Peyer's patch (tissue), 4 donors: Measurements from ENCODE around the gene PDLIM5. TPM values are rescaled to one million over a fixed set of nuclear protein-coding genes. Genes with fewer than 3 reads are reported as not detected.

Experiments used
- DNase-seq, 3 donors: peaks; one replicate each; pipeline ENCODE4 v3.0.0-alpha.2; 2017 to 2019
- H3K27ac ChIP-seq, 4 donors: fragments of 200-600 bp; sonication (generic); one replicate each; pipeline ENCODE4 v1.5.1; 2016 to 2019
- H3K27me3 ChIP-seq, 2 donors: fragments of 200-600 bp; sonication (generic); one replicate each; pipeline ENCODE4 v1.5.1; 2019
- H3K36me3 ChIP-seq, 3 donors: fragments of 200-600 bp; sonication (generic); one replicate each; pipeline ENCODE4 v1.5.1; 2016 to 2019
- H3K4me1 ChIP-seq, 4 donors: fragments of 200-600 bp; sonication (generic); one replicate each; pipeline ENCODE4 v1.5.1; 2016 to 2019
- H3K4me3 ChIP-seq, 4 donors: fragments of 200-600 bp; sonication (generic); 1 replicate in 3 of 4; 2 replicates in 1 of 4; pipeline ENCODE4 v1.5.1; 2016 to 2019; ENCODE audit warnings: mild to moderate bottlenecking in 1 of 4
- H3K9me3 ChIP-seq, 4 donors: fragments of 200-600 bp; sonication (generic); one replicate each; pipeline ENCODE4 v1.5.1; 2016 to 2019; ENCODE audit warnings: mild to moderate bottlenecking in 1 of 4
- POLR2A ChIP-seq, 2 donors: fragments of 450-650 bp; IDR thresholded peaks; one replicate each; pipeline ENCODE4 v1.5.1; 2017; ENCODE audit warnings: antibody characterized with exemption in 2 of 2, mild to moderate bottlenecking in 2 of 2, moderate library complexity in 2 of 2
- total RNA-seq, 4 donors: library from RNA; depleted of rRNA; stranded (reverse); fragments of >200 nt; gene quantifications; one replicate each; pipeline ENCODE4 v1.1.0, GENCODE V29; 2016
- TF ChIP-seq, protein P1 (sequence below), 6 experiments: fragments of 450-650 bp in 4 of 6; fragments of 200-600 bp in 2 of 6; sonication (generic) in 1 of 6; IDR thresholded peaks; one replicate each; pipeline ENCODE4 v1.5.1; 2017 to 2019; ENCODE audit warnings: antibody characterized with exemption in 6 of 6, mild to moderate bottlenecking in 3 of 6, moderate library complexity in 1 of 6

PDLIM5 gene
- total RNA-seq, 4 donors from 2014 or later, result 112 to 197 (median 158) TPM

DNA sequence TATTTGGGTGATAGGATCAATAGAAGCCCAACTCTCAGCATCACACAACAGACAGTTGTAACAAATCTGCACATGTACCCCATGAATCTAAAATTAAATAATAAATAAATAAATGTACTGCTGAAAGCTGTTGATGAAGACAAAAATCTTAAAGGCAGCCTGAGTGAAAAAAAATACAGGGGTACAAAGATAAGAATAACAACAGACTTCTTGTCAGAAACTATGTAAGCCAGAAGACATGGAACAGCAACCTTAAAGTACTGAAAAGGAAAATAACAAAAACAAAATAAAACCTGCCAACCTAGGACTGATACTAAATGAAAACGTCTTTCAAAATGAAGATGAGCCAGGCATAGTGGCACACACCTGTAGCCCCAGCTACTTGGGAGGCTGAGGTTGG is 25.0 kb upstream of the PDLIM5 start:
- Histone ChIP-seq H3K27ac (no peak overlapping the region), H3K4me1 (no peaks in the 10 kb centered on the region), H3K9me3 (peaks cover 0 to 18% (median 0%) of the 10 kb centered on the region in 4 donors), H3K36me3 (no peaks in the 10 kb centered on the region), H3K27me3 (no peaks in the 10 kb centered on the region), H3K4me3 (no peak overlapping the region)
- TF ChIP-seq, protein P1, sequence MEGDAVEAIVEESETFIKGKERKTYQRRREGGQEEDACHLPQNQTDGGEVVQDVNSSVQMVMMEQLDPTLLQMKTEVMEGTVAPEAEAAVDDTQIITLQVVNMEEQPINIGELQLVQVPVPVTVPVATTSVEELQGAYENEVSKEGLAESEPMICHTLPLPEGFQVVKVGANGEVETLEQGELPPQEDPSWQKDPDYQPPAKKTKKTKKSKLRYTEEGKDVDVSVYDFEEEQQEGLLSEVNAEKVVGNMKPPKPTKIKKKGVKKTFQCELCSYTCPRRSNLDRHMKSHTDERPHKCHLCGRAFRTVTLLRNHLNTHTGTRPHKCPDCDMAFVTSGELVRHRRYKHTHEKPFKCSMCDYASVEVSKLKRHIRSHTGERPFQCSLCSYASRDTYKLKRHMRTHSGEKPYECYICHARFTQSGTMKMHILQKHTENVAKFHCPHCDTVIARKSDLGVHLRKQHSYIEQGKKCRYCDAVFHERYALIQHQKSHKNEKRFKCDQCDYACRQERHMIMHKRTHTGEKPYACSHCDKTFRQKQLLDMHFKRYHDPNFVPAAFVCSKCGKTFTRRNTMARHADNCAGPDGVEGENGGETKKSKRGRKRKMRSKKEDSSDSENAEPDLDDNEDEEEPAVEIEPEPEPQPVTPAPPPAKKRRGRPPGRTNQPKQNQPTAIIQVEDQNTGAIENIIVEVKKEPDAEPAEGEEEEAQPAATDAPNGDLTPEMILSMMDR (IDR thresholded peaks at IDR 0.05), result no peak
- no peak for TF ChIP-seq POLR2A (IDR thresholded peaks at IDR 0.05)
- DNase-seq, result no peak

- H3K36me3 ChIP-seq, result no peaks in the 10 kb centered on the region
- no peak overlapping the region for H3K4me3 ChIP-seq
- no peak for DNase-seq
- no peaks in the 10 kb centered on the region for H3K4me1 ChIP-seq
- H3K27me3 ChIP-seq, result no peaks in the 10 kb centered on the region
- H3K9me3 ChIP-seq, result peaks cover 0 to 18% (median 0%) of the 10 kb centered on the region in 4 donors
- H3K27ac ChIP-seq, result no peak overlapping the region
- TF ChIP-seq POLR2A (IDR thresholded peaks at IDR 0.05), result no peak
- TF ChIP-seq, protein P1 (IDR thresholded peaks at IDR 0.05), result no peak
Measured at GRCh38 chr4:94428884-94429283, 22.9 kb upstream of the PDLIM5 start.

- TF ChIP-seq, protein P1 (IDR thresholded peaks at IDR 0.05), result no peak
- no peak for TF ChIP-seq POLR2A (IDR thresholded peaks at IDR 0.05)
- H3K27ac ChIP-seq, result no peak overlapping the region
- DNase-seq, result no peak
Measured at GRCh38 chr4:94430406-94430805, 21.3 kb upstream of the PDLIM5 start.

GRCh38 chr4:94431388-94431787 is 20.4 kb upstream of the PDLIM5 start:
- DNase-seq, result no peak
- Histone ChIP-seq H3K4me1 (no peaks in the 10 kb centered on the region), H3K9me3 (peaks cover 0 to 7% (median 0%) of the 10 kb centered on the region in 4 donors), H3K4me3 (no peak overlapping the region), H3K27me3 (no peaks in the 10 kb centered on the region), H3K36me3 (no peaks in the 10 kb centered on the region), H3K27ac (no peak overlapping the region)
- TF ChIP-seq, protein P1 (IDR thresholded peaks at IDR 0.05), result no peak
- TF ChIP-seq POLR2A (IDR thresholded peaks at IDR 0.05), result no peak

More at GRCh38 chr4:94430406-94430805, 21.3 kb upstream of the PDLIM5 start:
- H3K27me3 ChIP-seq, result no peaks in the 10 kb centered on the region
- no peaks in the 10 kb centered on the region for H3K4me1 ChIP-seq
- H3K4me3 ChIP-seq, result no peak overlapping the region
- peaks cover 0 to 17% (median 0%) of the 10 kb centered on the region in 4 donors for H3K9me3 ChIP-seq
- H3K36me3 ChIP-seq, result no peaks in the 10 kb centered on the region

DNA sequence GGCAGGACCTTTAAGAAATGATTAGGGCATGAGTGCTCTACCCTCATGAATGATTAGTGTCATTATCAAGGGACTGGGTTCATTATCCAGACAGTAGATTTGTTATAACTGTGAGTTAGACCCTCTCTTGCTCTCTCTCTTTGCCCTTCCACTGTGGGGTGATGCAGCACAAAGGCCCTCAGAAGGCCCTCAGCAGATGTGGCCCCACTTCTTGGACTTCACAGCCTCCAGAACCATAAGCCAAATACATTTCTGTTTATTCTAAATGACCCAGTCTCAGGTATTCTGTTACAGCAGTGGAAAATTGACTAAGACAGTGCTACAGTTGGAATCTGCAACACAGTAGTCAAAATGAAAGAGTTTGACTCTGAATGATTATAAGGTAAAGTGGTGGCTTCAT is 17.2 kb upstream of the PDLIM5 start:
- no peak for DNase-seq
- H3K36me3 ChIP-seq, result no peaks in the 10 kb centered on the region

More for the DNA sequence above, 17.2 kb upstream of the PDLIM5 start:
- TF ChIP-seq POLR2A (IDR thresholded peaks at IDR 0.05), result no peak
- TF ChIP-seq, protein P1 (IDR thresholded peaks at IDR 0.05), result no peak
- Histone ChIP-seq H3K4me3 (no peak overlapping the region), H3K27ac (no peak overlapping the region), H3K27me3 (no peaks in the 10 kb centered on the region), H3K9me3 (no peaks in the 10 kb centered on the region), H3K4me1 (no peaks in the 10 kb centered on the region)
